ENCODE measurements around the gene GTPBP2. TPM values are rescaled to one million over a fixed set of nuclear protein-coding genes. Genes with fewer than 3 reads are reported as not detected.

GTPBP2 gene
- total and polyA plus RNA-seq, 2 of the 4 experiments (the other 2 are of a cell fraction), result 38.4 to 86.6 TPM

DNA sequence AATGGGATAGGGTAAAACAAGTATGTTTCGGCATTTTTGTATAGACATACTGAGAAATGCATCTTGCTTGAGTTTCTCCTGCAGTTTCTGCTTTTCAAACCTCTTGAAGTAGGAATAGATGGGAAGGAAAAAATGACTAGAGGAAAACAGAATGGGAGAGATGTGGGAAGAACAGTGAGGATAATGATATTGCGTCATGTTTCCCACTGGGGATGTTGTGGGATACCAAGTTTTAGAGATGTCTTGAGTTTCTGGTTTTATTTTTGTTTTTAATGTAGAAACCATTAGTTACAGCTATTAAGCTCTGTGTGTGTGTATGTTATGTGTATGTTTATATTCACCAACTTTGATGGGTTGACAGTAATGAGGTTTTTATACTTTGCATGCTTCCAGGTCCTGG, 28.5 kb downstream of the GTPBP2 start:
- no CpG with 5 or more reads among the region's 2 CpGs for WGBS, 2 experiments (ENCODE audit: extremely low coverage in 2 of 2, insufficient read length in 1 of 2)
- no TSS peak for BruUV-seq (replicated peaks)
- H3K23ac ChIP-seq (ENCODE audit: low read depth, low read length), result no peak overlapping the region
- in situ Hi-C loops (cut with MboI; ENCODE audit: low sequenced_read_pairs), result loop anchor here (10.0 kb wide), 1 partner anchor 474 kb away; no protein-coding TSS in a partner anchor
- intact Hi-C loops (cut with micrococcal nuclease), result no loop called here
- no peak overlapping the region for H2BK5ac ChIP-seq (ENCODE audit: low read depth, low read length, poor library complexity, severe bottlenecking)
- no peak overlapping the region for H3K4me2 ChIP-seq (ENCODE audit: low read depth, low read length)
- H3K4me3 ChIP-seq (ENCODE audit: insufficient read depth, low read depth, low read length), result no peak overlapping the region
- H3K14ac ChIP-seq (replicated peaks; ENCODE audit: low read depth, low read length), result no peak overlapping the region
- H2AK9ac ChIP-seq (replicated peaks; ENCODE audit: low read depth, low read length, poor library complexity), result no peak overlapping the region
- no peak overlapping the region for H2AK5ac ChIP-seq (ENCODE audit: low read depth, low read length)
- H3K79me1 ChIP-seq (ENCODE audit: low read depth in 1 of 2, low read length in 2 of 2), result peaks cover 7 to 10% of the 10 kb centered on the region in 2 experiments
- no peak overlapping the region for H2BK120ac ChIP-seq (ENCODE audit: low read depth, low read length)
- H2BK20ac ChIP-seq (ENCODE audit: low read depth, low read length), result no peak overlapping the region
- dilution Hi-C loops (cut with HindIII; ENCODE audit: low sequenced_read_pairs, unreplicated experiment), result no loop called here
- H3K9me3 ChIP-seq (ENCODE audit: control insufficient read depth, insufficient read depth, low read length), result no peaks in the 10 kb centered on the region
- no peaks in the 10 kb centered on the region for H4K20me1 ChIP-seq (ENCODE audit: insufficient read depth, low read length)
- no peak overlapping the region for H2AFZ ChIP-seq (replicated peaks; ENCODE audit: low read length, poor library complexity)
- no peak overlapping the region for H3K27ac ChIP-seq (ENCODE audit: insufficient read depth, low read length)
- no peak overlapping the region for H3K56ac ChIP-seq (ENCODE audit: extremely low read depth, insufficient read depth, low read length)
- DNase-seq (no peak), ATAC-seq (ENCODE audit: low read depth) (no peak)
- no peak overlapping the region for H3K4ac ChIP-seq (ENCODE audit: low read depth, low read length)
- no peak overlapping the region for H4K91ac ChIP-seq (ENCODE audit: insufficient read depth, low read depth, low read length)
- no peak overlapping the region for H2BK15ac ChIP-seq (ENCODE audit: low read depth, low read length)
- peaks cover 24% of the 10 kb centered on the region for H3K36me3 ChIP-seq (ENCODE audit: control insufficient read depth, insufficient read depth, low read length)
- no peak overlapping the region for H3K18ac ChIP-seq (ENCODE audit: low read depth, low read length)
- no peak overlapping the region for H4K8ac ChIP-seq (ENCODE audit: low read depth in 2 of 2, low read length in 2 of 2)
- H3K9me1 ChIP-seq (ENCODE audit: insufficient read depth, low read length), result no peaks in the 10 kb centered on the region
- H3K4me1 ChIP-seq (ENCODE audit: control insufficient read depth, insufficient read depth, low read length), result no peaks in the 10 kb centered on the region; the same call in 1 of the 2 replicates
- CTCF ChIA-PET, result no interaction called here
- H4K5ac ChIP-seq (ENCODE audit: low read depth, low read length), result no peak overlapping the region
- TF ChIP-seq MAFK (IDR thresholded peaks at IDR 0.05; ENCODE audit: low read depth, low read length) (no peak), CEBPB (IDR thresholded peaks at IDR 0.05; ENCODE audit: low read depth, low read length) (peak; percentile 81), BHLHE40 (IDR thresholded peaks at IDR 0.05; ENCODE audit: low read depth, low read length) (no peak)
- TF ChIP-seq, protein P1, sequence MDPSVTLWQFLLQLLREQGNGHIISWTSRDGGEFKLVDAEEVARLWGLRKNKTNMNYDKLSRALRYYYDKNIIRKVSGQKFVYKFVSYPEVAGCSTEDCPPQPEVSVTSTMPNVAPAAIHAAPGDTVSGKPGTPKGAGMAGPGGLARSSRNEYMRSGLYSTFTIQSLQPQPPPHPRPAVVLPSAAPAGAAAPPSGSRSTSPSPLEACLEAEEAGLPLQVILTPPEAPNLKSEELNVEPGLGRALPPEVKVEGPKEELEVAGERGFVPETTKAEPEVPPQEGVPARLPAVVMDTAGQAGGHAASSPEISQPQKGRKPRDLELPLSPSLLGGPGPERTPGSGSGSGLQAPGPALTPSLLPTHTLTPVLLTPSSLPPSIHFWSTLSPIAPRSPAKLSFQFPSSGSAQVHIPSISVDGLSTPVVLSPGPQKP (IDR thresholded peaks at IDR 0.05; ENCODE audit: borderline replicate concordance, low read depth, low read length), result no peak
- no peak overlapping the region for H3K9ac ChIP-seq (ENCODE audit: low read depth, low read length)
- no peaks in the 10 kb centered on the region for H3K27me3 ChIP-seq (ENCODE audit: control insufficient read depth, insufficient read depth, low read length)
- POLR2A ChIA-PET (ENCODE audit: unreplicated experiment), result no interaction called here

Measured in IMR-90 (cell line).